Karpas-422 (cell line): ENCODE data around the gene RALGAPB. TPM values are rescaled to one million over a fixed set of nuclear protein-coding genes. Genes with fewer than 3 reads are reported as not detected.

Experiments
- DNase-seq: peaks from one replicate; pipeline ENCODE4 v3.0.0-alpha.2; 2015
- H2AFZ ChIP-seq: fragments of 200-600 bp; sonication (generic); 2 replicates; pipeline ENCODE4 v1.6.1; 2014; ENCODE audit warnings: antibody characterized with exemption, low read length, mixed read lengths
- H3K27ac ChIP-seq: fragments of 200-600 bp; sonication (generic); 2 replicates; pipeline ENCODE4 v1.5.1; 2014; ENCODE audit warnings: mild to moderate bottlenecking, low read length, moderate library complexity
- H3K27me3 ChIP-seq: fragments of 200-600 bp; sonication (generic); 2 replicates; pipeline ENCODE4 v1.6.1; 2014; ENCODE audit warnings: low read length, mixed read lengths
- H3K36me3 ChIP-seq: fragments of 200-600 bp; sonication (generic); 2 replicates; pipeline ENCODE4 v1.6.1; 2014; ENCODE audit warnings: low read length, mixed read lengths; ENCODE audit not compliant: insufficient read depth
- H3K4me1 ChIP-seq: fragments of 200-600 bp; sonication (generic); 2 replicates; pipeline ENCODE4 v1.6.1; 2014; ENCODE audit warnings: mild to moderate bottlenecking, low read length, mixed read lengths
- H3K4me2 ChIP-seq: fragments of 200-600 bp; sonication (generic); 2 replicates; pipeline ENCODE4 v1.6.1; 2014; ENCODE audit warnings: low read length, low read depth, mild to moderate bottlenecking; ENCODE audit not compliant: poor library complexity, severe bottlenecking
- H3K4me3 ChIP-seq: fragments of 200-600 bp; sonication (generic); 2 replicates; pipeline ENCODE4 v1.5.1; 2014; ENCODE audit warnings: mild to moderate bottlenecking, antibody characterized with exemption, low read length, mixed read lengths
- H3K79me2 ChIP-seq: fragments of 200-600 bp; sonication (generic); 2 replicates; pipeline ENCODE4 v1.6.1; 2014; ENCODE audit warnings: mild to moderate bottlenecking, low read length, mixed read lengths
- H3K9ac ChIP-seq: fragments of 200-600 bp; sonication (generic); 2 replicates; pipeline ENCODE4 v1.6.0; 2014; ENCODE audit warnings: low read length
- H3K9me2 ChIP-seq: fragments of 200-600 bp; sonication (generic), shearing (Covaris generic); replicated peaks from 2 replicates; pipeline ENCODE4 v1.6.0; 2014; ENCODE audit warnings: mild to moderate bottlenecking, low read length, moderate library complexity; ENCODE audit not compliant: insufficient read depth
- H3K9me3 ChIP-seq: fragments of 300-700, 200-600 bp; sonication (generic); 2 replicates; pipeline ENCODE4 v1.6.1; 2014; ENCODE audit warnings: low read length, mixed read lengths
- H4K20me1 ChIP-seq: fragments of 200-600 bp; sonication (generic); 2 replicates; pipeline ENCODE4 v1.6.1; 2014; ENCODE audit warnings: mild to moderate bottlenecking, antibody characterized with exemption, low read length, low read depth; ENCODE audit not compliant: insufficient read depth
- total RNA-seq: library from RNA; depleted of rRNA; stranded (reverse); fragments of >200 nt; shearing (Covaris generic); gene quantifications from 2 replicates; pipeline ENCODE4 v1.2.3, GENCODE V29; 2014; ENCODE audit warnings: low replicate concordance

RALGAPB gene
- total RNA-seq, 1 experiment from 2014 or later, result 58.6 TPM

- no peak overlapping the region for H3K27ac ChIP-seq
Observed at GRCh38 chr20:38485041-38485440, 12.4 kb downstream of the RALGAPB start.

DNA sequence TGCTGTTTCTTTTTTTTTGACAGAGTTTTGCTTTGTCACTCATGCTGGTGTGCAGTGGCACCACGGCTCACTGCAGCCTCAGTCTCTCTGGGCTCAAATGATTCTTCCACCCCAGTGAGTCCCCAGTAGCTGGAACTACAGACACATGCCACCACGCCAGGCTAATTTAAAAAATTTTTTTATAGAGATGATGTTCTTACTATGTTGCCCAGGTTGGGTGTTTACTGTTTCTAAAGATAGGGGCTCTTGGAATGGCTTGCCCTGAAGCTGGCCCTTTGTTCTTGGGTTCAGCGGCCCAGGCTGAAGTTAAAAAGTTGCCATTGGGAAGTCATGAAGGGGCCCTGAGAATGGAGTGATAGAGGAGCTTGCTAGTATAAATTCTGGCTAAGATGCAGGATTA is 16.5 kb downstream of the RALGAPB start:
- Histone ChIP-seq H3K27me3 (no peaks in the 10 kb centered on the region), H3K9me2 (no peaks in the 10 kb centered on the region), H4K20me1 (peaks cover 4% of the 10 kb centered on the region; the same call in 1 of the 2 replicates), H3K36me3 (peaks cover 30% of the 10 kb centered on the region; the same call in 1 of the 2 replicates), H3K4me2 (no peak overlapping the region), H3K9ac (no peak overlapping the region), H3K4me1 (peaks cover 9% of the 10 kb centered on the region), H3K9me3 (no peaks in the 10 kb centered on the region), H3K4me3 (no peak overlapping the region), H3K27ac (no peak overlapping the region), H3K79me2 (peaks cover 77% of the 10 kb centered on the region), H2AFZ (no peak overlapping the region)
- no peak for DNase-seq

More at GRCh38 chr20:38485041-38485440, 12.4 kb downstream of the RALGAPB start:
- peaks cover 8% of the 10 kb centered on the region; the same call in 1 of the 2 replicates for H3K36me3 ChIP-seq
- no peaks in the 10 kb centered on the region for H3K27me3 ChIP-seq
- H3K9me2 ChIP-seq, result no peaks in the 10 kb centered on the region
- no peaks in the 10 kb centered on the region for H3K9me3 ChIP-seq
- peaks cover 91% of the 10 kb centered on the region for H3K79me2 ChIP-seq
- no peak overlapping the region for H3K4me3 ChIP-seq
- no peak overlapping the region for H3K9ac ChIP-seq
- H2AFZ ChIP-seq, result no peak overlapping the region
- H3K4me1 ChIP-seq, result peaks cover 11% of the 10 kb centered on the region
- no peak overlapping the region for H3K4me2 ChIP-seq
- 0 out of 2 replicates have a peak, but pooled peaks cover 5% of the 10 kb centered on the region for H4K20me1 ChIP-seq
- DNase-seq, result no peak

- H3K79me2 ChIP-seq, result peaks cover 19% of the 10 kb centered on the region; the same call in 1 of the 2 replicates
- DNase-seq, result no peak
- no peaks in the 10 kb centered on the region for H4K20me1 ChIP-seq
- no peak overlapping the region for H3K27ac ChIP-seq
- H3K9me3 ChIP-seq, result no peaks in the 10 kb centered on the region
- no peaks in the 10 kb centered on the region for H3K27me3 ChIP-seq
- H3K4me2 ChIP-seq, result no peak overlapping the region
- no peak overlapping the region for H3K9ac ChIP-seq
- no peak overlapping the region for H2AFZ ChIP-seq
- peaks cover 6% of the 10 kb centered on the region for H3K4me1 ChIP-seq
- no peaks in the 10 kb centered on the region for H3K9me2 ChIP-seq
- H3K4me3 ChIP-seq, result no peak overlapping the region
- peaks cover 76% of the 10 kb centered on the region for H3K36me3 ChIP-seq
Observed at GRCh38 chr20:38497246-38497935, 24.7 kb downstream of the RALGAPB start.

GRCh38 chr20:38498909-38499308 is 26.3 kb downstream of the RALGAPB start:
- Histone ChIP-seq H3K9me3 (no peaks in the 10 kb centered on the region), H3K27me3 (no peaks in the 10 kb centered on the region), H2AFZ (no peak overlapping the region), H3K79me2 (peaks cover 13% of the 10 kb centered on the region; the same call in 1 of the 2 replicates), H3K4me2 (no peak overlapping the region), H3K36me3 (peaks cover 71% of the 10 kb centered on the region), H3K27ac (no peak overlapping the region), H4K20me1 (no peaks in the 10 kb centered on the region), H3K9ac (no peak overlapping the region), H3K4me1 (peaks cover 6% of the 10 kb centered on the region), H3K4me3 (no peak overlapping the region), H3K9me2 (no peaks in the 10 kb centered on the region)
- no peak for DNase-seq

DNA sequence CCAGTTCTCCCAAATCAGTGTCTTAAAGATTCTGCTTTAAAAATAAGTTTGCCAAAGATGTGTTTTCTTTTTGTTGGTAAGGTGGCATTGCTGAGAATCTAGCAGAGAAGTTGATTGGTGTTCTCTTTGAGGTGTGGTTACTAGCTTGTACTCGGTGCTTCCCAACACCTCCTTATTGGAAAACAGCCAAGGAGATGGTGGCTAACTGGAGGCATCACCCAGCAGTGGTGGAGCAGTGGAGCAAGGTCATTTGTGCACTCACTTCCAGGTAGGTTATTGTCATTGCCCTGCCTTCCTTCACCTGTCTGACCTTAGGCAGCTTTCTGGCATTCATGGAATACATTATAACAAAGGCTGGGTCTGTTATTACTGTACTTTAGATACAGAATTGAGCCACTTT is 26.7 kb downstream of the RALGAPB start:
- peaks cover 11% of the 10 kb centered on the region; the same call in 1 of the 2 replicates for H3K79me2 ChIP-seq
- no peak overlapping the region for H3K9ac ChIP-seq
- no peak overlapping the region for H2AFZ ChIP-seq
- no peaks in the 10 kb centered on the region for H3K27me3 ChIP-seq
- no peak overlapping the region for H3K27ac ChIP-seq
- H3K4me1 ChIP-seq, result peaks cover 6% of the 10 kb centered on the region
- DNase-seq, result no peak
- no peak overlapping the region for H3K4me2 ChIP-seq
- H3K9me2 ChIP-seq, result no peaks in the 10 kb centered on the region
- H4K20me1 ChIP-seq, result no peaks in the 10 kb centered on the region
- H3K36me3 ChIP-seq, result peaks cover 73% of the 10 kb centered on the region
- no peak overlapping the region for H3K4me3 ChIP-seq
- H3K9me3 ChIP-seq, result no peaks in the 10 kb centered on the region

- Histone ChIP-seq H3K9me2 (no peaks in the 10 kb centered on the region), H3K36me3 (peaks cover 58% of the 10 kb centered on the region), H4K20me1 (no peaks in the 10 kb centered on the region), H3K27me3 (no peaks in the 10 kb centered on the region), H3K4me2 (no peak overlapping the region), H3K9ac (no peak overlapping the region), H3K4me1 (peaks cover 6% of the 10 kb centered on the region), H3K79me2 (peaks cover 7% of the 10 kb centered on the region; the same call in 1 of the 2 replicates), H2AFZ (no peak overlapping the region), H3K9me3 (no peaks in the 10 kb centered on the region), H3K27ac (no peak overlapping the region), H3K4me3 (no peak overlapping the region)
- DNase-seq, result no peak
Observed at GRCh38 chr20:38501858-38502436, 29.3 kb downstream of the RALGAPB start.

GRCh38 chr20:38504368-38505090 is 31.9 kb downstream of the RALGAPB start:
- Histone ChIP-seq H3K4me2 (no peak overlapping the region), H3K9me2 (no peaks in the 10 kb centered on the region), H2AFZ (no peak overlapping the region), H3K4me3 (no peak overlapping the region), H3K27ac (no peak overlapping the region), H3K9ac (no peak overlapping the region), H4K20me1 (no peaks in the 10 kb centered on the region), H3K4me1 (no peaks in the 10 kb centered on the region), H3K79me2 (no peaks in the 10 kb centered on the region; the same call in 1 of the 2 replicates), H3K9me3 (no peaks in the 10 kb centered on the region), H3K36me3 (peaks cover 48% of the 10 kb centered on the region), H3K27me3 (no peaks in the 10 kb centered on the region)
- DNase-seq, result no peak

- Histone ChIP-seq H3K4me3 (no peak overlapping the region), H3K27me3 (no peaks in the 10 kb centered on the region), H3K27ac (no peak overlapping the region), H4K20me1 (no peaks in the 10 kb centered on the region), H3K9ac (no peak overlapping the region), H3K36me3 (peaks cover 47% of the 10 kb centered on the region), H3K4me2 (no peak overlapping the region), H3K9me3 (no peaks in the 10 kb centered on the region), H3K79me2 (no peaks in the 10 kb centered on the region; the same call in 1 of the 2 replicates), H2AFZ (no peak overlapping the region), H3K9me2 (no peaks in the 10 kb centered on the region), H3K4me1 (no peaks in the 10 kb centered on the region)
- no peak for DNase-seq
Observed at GRCh38 chr20:38505091-38505455, 32.4 kb downstream of the RALGAPB start.
